Spleen (tissue), 11 donors: ENCODE results near the gene PSME2. TPM values are rescaled to one million over a fixed set of nuclear protein-coding genes. Genes with fewer than 3 reads are reported as not detected.
A peak's percentile ranks its signal among the peaks of the same experiment; 100 is the strongest.

Experiments
- DNase-seq: peaks from one replicate; pipeline ENCODE4 v3.0.0-alpha.2; 2020
- H3K27ac ChIP-seq, 8 donors: fragments of 200-600 bp; sonication (generic) in 7 of 8; 1 replicate in 4 of 8; 2 replicates in 4 of 8; pipeline versions ENCODE4 v1.5.0 to v1.8.0; 2016 to 2021; ENCODE audit warnings: inconsistent platforms in 4 of 8, mild to moderate bottlenecking in 4 of 8, moderate library complexity in 1 of 8
- H3K27me3 ChIP-seq, 7 donors: fragments of 200-600 bp; sonication (generic) in 6 of 7; replicated peaks in 1 of 7; 1 replicate in 4 of 7; 2 replicates in 3 of 7; pipeline versions ENCODE4 v1.5.0 to v1.8.0; 2016 to 2021; ENCODE audit warnings: inconsistent platforms in 3 of 7, mild to moderate bottlenecking in 1 of 7
- H3K36me3 ChIP-seq, 6 donors: fragments of 200-600 bp; sonication (generic) in 5 of 6; 1 replicate in 4 of 6; 2 replicates in 2 of 6; pipeline versions ENCODE4 v1.5.0 to v1.8.0; 2016 to 2021; ENCODE audit warnings: inconsistent platforms in 2 of 6
- H3K4me1 ChIP-seq, 6 donors: fragments of 200-600 bp; sonication (generic) in 5 of 6; 1 replicate in 3 of 6; 2 replicates in 3 of 6; pipeline versions ENCODE4 v1.5.0 to v1.8.0; 2016 to 2021; ENCODE audit warnings: inconsistent platforms in 3 of 6
- H3K4me3 ChIP-seq, 8 donors: fragments of 200-600 bp; sonication (generic) in 7 of 8; 1 replicate in 4 of 8; 2 replicates in 4 of 8; pipeline versions ENCODE4 v1.5.0 to v1.8.0; 2016 to 2021; ENCODE audit warnings: inconsistent platforms in 4 of 8, mild to moderate bottlenecking in 4 of 8, moderate library complexity in 2 of 8
- H3K9me3 ChIP-seq, 8 donors: fragments of 200-600 bp; sonication (generic) in 7 of 8; 1 replicate in 4 of 8; 2 replicates in 4 of 8; pipeline versions ENCODE4 v1.5.0 to v1.8.0; 2016 to 2021; ENCODE audit warnings: inconsistent platforms in 4 of 8
- POLR2A ChIP-seq, 3 donors: fragments of 450-650 bp; IDR thresholded peaks; one replicate each; pipeline ENCODE4 v1.5.1; 2017; ENCODE audit warnings: antibody characterized with exemption in 3 of 3, mild to moderate bottlenecking in 1 of 3
- POLR2AphosphoS5 ChIP-seq, 3 donors: sonication (generic); formaldehyde crosslinking; IDR thresholded peaks; one replicate each; pipeline ENCODE4 v1.5.1; 2017; ENCODE audit warnings: antibody characterized with exemption in 3 of 3
- WGBS, 5 donors: extraction: QIAGEN DNeasy Blood & Tissue Kit in 3 of 5; methylation state at CpG; one replicate each; pipeline versions ENCODE4 v1.1.5 to v1.1.7; 2013 to 2018; 5-methylcytosine and 5-hydroxymethylcytosine counted together
- intact Hi-C: fragments of 100-400 bp; cut with DNase I; formaldehyde crosslinking; loops from one replicate; pipeline ENCODE4 v1.15.0; 2023; ENCODE audit warnings: low total_unique reads
- polyA plus RNA-seq, 3 donors: library from polyadenylated mRNA; stranded (reverse); fragments of 200-250 nt; gene quantifications; one replicate each; pipeline ENCODE4 v1.2.1, GENCODE V29; 2013
- total RNA-seq, 7 donors: library from RNA; depleted of rRNA in 3 of 7; stranded (reverse); fragments of >200 nt in 3 of 7; fragmentation: NEBNext Ultra II Directional in 4 of 7; extraction: Animal tissue kit (Norgen Biotek cat#: 25700) in 4 of 7; gene quantifications; one replicate each; pipeline versions ENCODE4 v1.1.0 to v1.2.1, GENCODE V29; 2016 to 2021
- TF ChIP-seq, protein P1 (sequence below), 11 experiments: fragments of 200-600 bp in 7 of 11; fragments of 450-650 bp in 4 of 11; sonication (generic) in 4 of 11; IDR thresholded peaks in 8 of 11; conservative IDR thresholded peaks in 3 of 11; 1 replicate in 7 of 11; 2 replicates in 4 of 11; pipeline versions ENCODE4 v1.4.0 to v1.8.0; 2016 to 2021; ENCODE audit warnings: antibody characterized with exemption in 11 of 11, inconsistent platforms in 4 of 11, mild to moderate bottlenecking in 1 of 11
- donor health status: healthy with polysubstance abuse.
- donor health status: DM: no; HTN: no; CAD: no; lungs with moderate emphysema.
- donor health status: DM: no; HTN: no; CAD: no.
- donor health status: Bipolar disorder and iron deficiency.
- donor health status: healthy.
- donor health status: DM: no; HTN: no; CAD: no.
- donor health status: DM: yes; HTN: yes; CAD: no.

The PSME2 gene
- total and polyA plus RNA-seq, 10 donors, result 80.0 to 509 (median 258) TPM

DNA sequence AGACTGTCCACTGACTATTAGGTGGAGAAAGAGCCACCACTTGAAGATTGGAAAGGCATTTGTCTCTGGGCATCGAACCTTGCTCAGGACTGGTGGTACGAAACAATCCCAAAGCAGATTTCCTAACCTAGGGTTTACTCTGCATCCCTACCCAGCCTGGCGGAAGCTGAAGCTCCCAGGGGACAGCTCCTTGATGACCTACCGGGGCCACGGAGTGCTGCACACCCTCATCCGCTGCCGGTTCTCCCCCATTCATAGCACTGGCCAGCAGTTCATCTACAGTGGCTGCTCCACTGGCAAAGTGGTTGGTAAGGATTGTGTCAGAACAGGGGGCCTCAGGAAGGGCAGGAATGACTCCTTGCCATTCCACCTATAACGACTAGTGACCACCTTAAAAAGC lies 25.2 kb downstream of the PSME2 start:
- Histone ChIP-seq H3K4me1 (peaks cover 12 to 55% (median 35%) of the 10 kb centered on the region in 6 donors), H3K4me3 (no peak overlapping the region), H3K36me3 (peaks cover 3 to 88% (median 71%) of the 10 kb centered on the region in 6 donors), H3K27ac (peak overlapping the region in 1 of 8 donors; percentile 67), H3K27me3 (no peaks in the 10 kb centered on the region), H3K9me3 (no peaks in the 10 kb centered on the region)
- TF ChIP-seq, protein P1, sequence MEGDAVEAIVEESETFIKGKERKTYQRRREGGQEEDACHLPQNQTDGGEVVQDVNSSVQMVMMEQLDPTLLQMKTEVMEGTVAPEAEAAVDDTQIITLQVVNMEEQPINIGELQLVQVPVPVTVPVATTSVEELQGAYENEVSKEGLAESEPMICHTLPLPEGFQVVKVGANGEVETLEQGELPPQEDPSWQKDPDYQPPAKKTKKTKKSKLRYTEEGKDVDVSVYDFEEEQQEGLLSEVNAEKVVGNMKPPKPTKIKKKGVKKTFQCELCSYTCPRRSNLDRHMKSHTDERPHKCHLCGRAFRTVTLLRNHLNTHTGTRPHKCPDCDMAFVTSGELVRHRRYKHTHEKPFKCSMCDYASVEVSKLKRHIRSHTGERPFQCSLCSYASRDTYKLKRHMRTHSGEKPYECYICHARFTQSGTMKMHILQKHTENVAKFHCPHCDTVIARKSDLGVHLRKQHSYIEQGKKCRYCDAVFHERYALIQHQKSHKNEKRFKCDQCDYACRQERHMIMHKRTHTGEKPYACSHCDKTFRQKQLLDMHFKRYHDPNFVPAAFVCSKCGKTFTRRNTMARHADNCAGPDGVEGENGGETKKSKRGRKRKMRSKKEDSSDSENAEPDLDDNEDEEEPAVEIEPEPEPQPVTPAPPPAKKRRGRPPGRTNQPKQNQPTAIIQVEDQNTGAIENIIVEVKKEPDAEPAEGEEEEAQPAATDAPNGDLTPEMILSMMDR (IDR thresholded peaks at IDR 0.05 in 8 of 11, conservative IDR thresholded peaks at IDR 0.05 in 3 of 11), result no peak
- TF ChIP-seq POLR2A (IDR thresholded peaks at IDR 0.05), result no peak
- no peak for TF ChIP-seq POLR2AphosphoS5 (IDR thresholded peaks at IDR 0.05)
- 95 to 97% (median 96%) methylated on average over 8 of the region's 8 CpGs for WGBS, 5 donors
- peak; percentile 33 for DNase-seq
- intact Hi-C loops, result no loop called here

DNA sequence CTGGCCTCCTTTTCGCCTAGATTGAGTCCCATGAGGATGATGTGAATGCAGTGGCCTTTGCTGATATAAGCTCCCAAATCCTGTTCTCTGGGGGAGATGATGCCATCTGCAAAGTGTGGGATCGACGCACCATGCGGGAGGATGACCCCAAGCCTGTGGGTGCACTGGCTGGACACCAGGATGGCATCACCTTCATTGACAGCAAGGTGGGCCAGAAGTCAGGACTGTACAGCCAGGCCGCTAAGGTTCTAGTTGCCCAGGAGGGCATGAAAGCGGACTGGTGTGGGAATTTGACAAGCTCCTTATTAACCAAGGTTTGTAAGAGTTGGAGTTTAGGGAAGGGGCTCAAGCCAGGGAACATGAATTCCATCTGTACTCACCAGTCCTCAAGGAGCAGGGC lies 26.7 kb downstream of the PSME2 start:
- Histone ChIP-seq H3K27ac (no peak overlapping the region), H3K4me1 (peaks cover 20 to 65% (median 44%) of the 10 kb centered on the region in 6 donors), H3K36me3 (peaks cover 3 to 82% (median 71%) of the 10 kb centered on the region in 6 donors), H3K9me3 (no peaks in the 10 kb centered on the region), H3K4me3 (no peak overlapping the region), H3K27me3 (no peaks in the 10 kb centered on the region)
- peak; percentile 37 for DNase-seq
- intact Hi-C loops, result no loop called here
- peak in 1 of 3 donors; percentile 15 for TF ChIP-seq POLR2AphosphoS5 (IDR thresholded peaks at IDR 0.05)
- TF ChIP-seq, protein P1 (IDR thresholded peaks at IDR 0.05 in 8 of 11, conservative IDR thresholded peaks at IDR 0.05 in 3 of 11), result no peak
- WGBS, 5 donors, result 97 to 99% (median 98%) methylated on average over 6 of the region's 6 CpGs

DNA sequence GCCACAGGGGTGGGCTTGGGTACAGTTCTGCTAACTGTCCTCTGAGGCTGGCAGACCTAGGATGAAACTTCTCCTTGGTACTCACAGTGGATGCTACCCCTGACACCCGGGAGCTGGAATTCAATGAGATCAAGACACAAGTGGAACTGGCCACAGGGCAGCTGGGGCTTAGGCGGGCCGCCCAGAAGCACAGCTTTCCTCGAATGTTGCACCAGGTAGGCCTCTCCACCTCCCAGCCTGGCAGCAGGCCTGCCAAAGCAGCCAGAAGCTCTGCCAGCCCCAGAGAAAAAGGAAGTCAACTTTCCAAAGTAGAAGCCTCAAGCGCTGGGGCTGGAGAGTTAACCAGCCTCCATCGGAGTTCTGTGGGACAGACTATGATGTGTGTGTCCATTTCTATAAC lies 29.2 kb downstream of the PSME2 start:
- Histone ChIP-seq H3K27ac (peak overlapping the region in 2 of 8 donors; percentile 4 to 6), H3K4me3 (peak overlapping the region in 1 of 8 donors; percentile 85), H3K36me3 (peaks cover 3 to 57% (median 51%) of the 10 kb centered on the region in 6 donors), H3K9me3 (no peaks in the 10 kb centered on the region), H3K27me3 (no peaks in the 10 kb centered on the region), H3K4me1 (peaks cover 23 to 48% (median 37%) of the 10 kb centered on the region in 6 donors)
- TF ChIP-seq POLR2A (IDR thresholded peaks at IDR 0.05), result no peak
- TF ChIP-seq, protein P1 (IDR thresholded peaks at IDR 0.05 in 8 of 11, conservative IDR thresholded peaks at IDR 0.05 in 3 of 11), result no peak
- TF ChIP-seq POLR2AphosphoS5 (IDR thresholded peaks at IDR 0.05), result no peak
- peak; percentile 69 for DNase-seq
- 92 to 98% (median 94%) methylated on average over 6 of the region's 6 CpGs for WGBS, 5 donors
- intact Hi-C loops, result no loop called here

DNA sequence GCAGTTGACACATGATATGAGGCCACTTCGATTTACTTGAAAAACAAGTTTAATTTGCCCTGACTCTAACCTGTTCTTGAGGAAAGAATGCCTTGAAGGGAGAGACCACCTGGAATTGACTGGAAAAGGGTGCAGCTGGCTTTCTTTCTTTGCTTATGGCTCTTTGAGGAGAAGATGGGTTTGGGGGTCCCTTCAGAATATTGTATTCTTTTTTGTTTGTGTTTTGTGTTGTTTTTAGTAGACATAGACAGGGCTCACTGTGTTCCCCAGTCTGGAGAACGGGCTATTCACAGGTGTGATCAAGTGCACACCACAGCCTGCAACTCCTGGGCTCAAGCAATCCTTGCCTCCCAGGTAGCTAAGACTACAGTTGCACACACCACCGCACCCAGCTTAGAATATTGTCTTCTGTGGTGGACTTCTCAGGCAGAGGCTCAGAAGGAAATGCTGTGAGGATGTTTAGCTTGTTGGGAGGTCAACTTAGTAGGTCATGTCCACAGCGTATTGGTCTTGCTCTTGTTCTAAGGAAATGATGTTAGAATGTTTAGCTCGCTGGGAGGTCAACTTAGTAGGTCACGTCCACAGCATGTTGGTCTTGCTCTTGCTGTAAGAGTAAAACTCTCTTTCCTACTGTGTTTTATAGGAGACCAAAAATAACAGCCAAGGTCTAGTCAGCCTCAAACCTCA lies 30.1 kb downstream of the PSME2 start:
- peak overlapping the region in 4 of 8 donors; percentile 97 to 99 (median 98) for H3K27ac ChIP-seq
- H3K4me1 ChIP-seq, result peaks cover 23 to 49% (median 38%) of the 10 kb centered on the region in 6 donors
- H3K4me3 ChIP-seq, result peak overlapping the region in 7 of 8 donors; percentile 60 to 85 (median 79)
- peaks cover 3 to 48% (median 42%) of the 10 kb centered on the region in 6 donors for H3K36me3 ChIP-seq
- DNase-seq, result peak; percentile 67
- TF ChIP-seq, protein P1 (IDR thresholded peaks at IDR 0.05 in 8 of 11, conservative IDR thresholded peaks at IDR 0.05 in 3 of 11), result no peak
- TF ChIP-seq POLR2AphosphoS5 (IDR thresholded peaks at IDR 0.05) (no peak), POLR2A (IDR thresholded peaks at IDR 0.05) (no peak)
- H3K27me3 ChIP-seq, result no peaks in the 10 kb centered on the region
- intact Hi-C loops, result no loop called here
- H3K9me3 ChIP-seq, result no peaks in the 10 kb centered on the region
- WGBS, 5 donors, result 72 to 85% (median 82%) methylated on average over 6 of the region's 6 CpGs
